Stimulated activated CD4-positive, alpha-beta T cell treated with anti-CD3 and anti-CD28 coated beads, Interleukin-4, amount 100 ng/mL, for 48 hours (primary cell): ENCODE measurements around the gene PPP1R12C.
"Not testable (repeated sequence)": the region's sequence is repeated elsewhere in the genome, so short reads cannot be mapped to it uniquely, and the experiment has no call there.

Experiments
- DNase-seq, 2 donors: peaks; one replicate each; pipeline ENCODE4 v3.0.0-alpha.2; 2020; ENCODE audit warnings: low read depth in 2 of 2

PPP1R12C gene

DNA sequence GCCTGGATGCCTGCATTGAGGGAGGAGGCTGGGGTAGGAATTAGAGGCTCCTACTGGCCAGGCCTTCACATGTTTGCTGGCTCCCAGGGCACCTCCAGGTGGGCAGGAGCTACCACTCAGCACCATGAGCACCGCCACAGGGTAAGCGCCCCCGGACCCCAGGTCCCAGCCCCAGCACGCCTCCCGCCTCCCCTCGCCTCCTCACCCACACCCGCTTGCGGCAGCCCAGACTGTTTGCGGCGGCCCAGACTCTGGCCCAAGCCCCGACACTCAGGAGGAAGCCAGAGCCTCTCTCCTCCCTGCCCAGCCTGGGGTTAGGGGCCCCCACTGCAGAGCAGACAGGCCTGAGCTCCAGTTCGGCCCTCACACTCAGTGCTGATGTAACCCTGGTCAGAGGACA, 41.1 kb downstream of the PPP1R12C start:
- no peak for DNase-seq

DNA sequence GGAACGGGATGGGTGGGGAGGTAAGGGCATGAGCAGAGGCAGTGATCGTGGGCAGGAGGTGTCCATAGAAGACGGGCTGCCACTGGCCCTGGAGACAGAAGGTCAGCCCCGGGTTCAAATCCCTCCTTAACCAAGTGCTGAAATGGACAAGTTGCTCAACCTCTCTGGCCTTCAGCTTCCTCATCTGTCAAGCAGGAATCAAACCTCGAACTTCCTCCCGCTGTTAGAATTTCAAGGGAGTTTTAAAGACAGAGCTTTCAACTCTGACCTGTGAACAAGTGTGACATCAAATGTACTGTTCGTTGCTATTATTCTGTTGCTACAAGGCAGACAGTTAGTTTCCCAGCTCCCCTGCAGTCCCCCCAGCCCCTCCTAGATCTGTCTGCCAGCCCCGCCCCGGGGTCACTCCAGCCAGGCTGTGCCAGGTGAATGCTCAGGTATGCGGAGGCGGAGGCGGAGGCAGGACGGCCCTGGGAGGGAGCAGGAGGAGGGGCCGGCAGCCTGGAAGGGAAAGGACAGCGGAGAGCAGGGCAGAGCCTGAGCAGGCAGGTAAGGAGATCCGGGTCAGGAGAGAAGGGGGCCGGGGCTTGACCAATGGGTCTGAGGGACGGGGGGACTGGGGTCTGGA, 42.0 kb downstream of the PPP1R12C start, which contains the start of gene EPS8L1:
Gene EPS8L1 (plus strand): TSS at position 499 of the 628 bp plus-strand sequence. CDS start 576 bp downstream, outside the sequence.
- no peak for DNase-seq

DNA sequence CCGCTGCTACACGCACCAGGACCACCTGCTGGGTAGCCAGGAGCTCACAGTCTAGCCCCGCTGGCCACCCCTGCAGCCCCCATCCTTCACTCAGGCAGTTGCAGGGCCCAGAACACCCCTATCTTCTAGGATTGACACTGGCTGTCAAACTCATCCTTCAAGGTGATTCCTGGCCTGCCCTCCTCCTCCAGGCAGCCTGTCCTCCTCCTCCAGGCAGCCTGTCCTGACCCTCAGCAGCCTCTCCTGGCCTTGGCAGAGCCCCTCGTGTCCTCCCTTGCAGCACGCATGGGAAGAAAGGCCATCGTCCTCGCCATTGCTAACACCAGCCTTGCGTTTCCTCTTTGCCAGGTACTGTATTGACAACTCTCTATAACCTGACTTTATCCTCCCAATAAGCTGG, 45.5 kb downstream of the PPP1R12C start:
- DNase-seq, result no peak

DNA sequence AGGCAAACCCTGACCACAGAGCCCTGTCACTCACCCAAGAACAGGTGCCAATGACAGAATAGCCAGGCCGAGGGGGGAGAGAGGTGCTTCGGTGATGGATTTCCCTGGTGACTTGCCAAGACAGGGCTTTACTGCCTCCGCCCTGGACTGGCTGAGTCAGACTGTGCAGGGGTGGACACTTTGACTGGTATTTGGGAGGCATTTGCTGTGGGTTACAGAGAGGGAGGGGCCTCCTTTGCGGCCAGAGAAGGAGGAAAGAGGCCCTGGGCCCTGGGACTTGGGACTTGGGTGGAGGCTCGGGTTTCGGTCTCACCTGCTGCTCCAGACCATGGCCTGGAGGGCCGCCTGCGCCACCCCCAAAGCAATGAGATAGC, 46.3 kb downstream of the PPP1R12C start:
- DNase-seq, result no peak

DNA sequence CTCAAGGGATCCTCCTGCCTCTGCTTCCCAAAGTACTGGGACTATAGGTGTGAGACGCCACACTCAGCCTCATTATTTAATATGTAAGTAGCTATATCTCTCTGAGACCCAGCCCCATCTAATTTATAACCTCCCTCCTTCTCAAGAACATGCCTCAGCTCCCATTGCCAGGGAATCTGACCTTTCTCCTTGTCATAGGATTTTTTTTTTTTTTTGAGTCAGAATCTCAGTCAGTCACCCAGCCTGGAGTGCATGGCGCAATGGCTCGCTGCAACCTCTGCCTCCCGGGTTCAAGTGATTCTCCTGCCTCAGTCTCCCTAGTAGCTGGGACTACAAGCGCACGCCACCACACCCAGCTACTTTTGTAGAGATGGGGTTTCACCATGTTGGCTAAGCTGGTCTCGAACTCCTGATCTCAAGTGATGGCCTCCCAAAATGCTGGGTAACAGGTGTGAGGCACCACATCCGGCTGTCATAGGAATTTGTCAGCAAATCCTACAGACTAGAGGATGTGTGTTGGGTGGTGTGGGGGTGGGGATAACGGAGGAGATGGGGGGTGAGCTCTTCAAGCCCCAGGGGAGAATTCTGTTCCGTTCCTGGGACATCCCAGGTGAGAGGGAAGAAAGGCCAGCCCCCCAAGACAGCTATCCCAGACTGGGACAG, 46.8 kb downstream of the PPP1R12C start:
- DNase-seq, result no peak

DNA sequence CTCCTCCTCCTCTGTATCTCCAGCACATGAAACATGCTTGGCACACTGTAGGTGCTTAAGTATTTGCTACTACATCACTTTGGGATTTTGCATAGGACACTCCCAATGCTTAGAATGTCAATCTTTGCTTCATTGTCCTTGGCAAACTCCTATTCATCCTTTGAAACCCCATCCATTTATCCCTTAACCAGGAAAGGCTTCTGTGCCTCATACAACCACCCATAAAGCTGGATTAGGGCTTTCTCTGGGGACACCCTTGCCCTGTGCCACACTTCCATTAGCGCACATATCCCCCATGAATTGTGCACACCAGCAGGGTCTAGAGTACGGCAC, 47.6 kb downstream of the PPP1R12C start:
- DNase-seq, result no peak

DNA sequence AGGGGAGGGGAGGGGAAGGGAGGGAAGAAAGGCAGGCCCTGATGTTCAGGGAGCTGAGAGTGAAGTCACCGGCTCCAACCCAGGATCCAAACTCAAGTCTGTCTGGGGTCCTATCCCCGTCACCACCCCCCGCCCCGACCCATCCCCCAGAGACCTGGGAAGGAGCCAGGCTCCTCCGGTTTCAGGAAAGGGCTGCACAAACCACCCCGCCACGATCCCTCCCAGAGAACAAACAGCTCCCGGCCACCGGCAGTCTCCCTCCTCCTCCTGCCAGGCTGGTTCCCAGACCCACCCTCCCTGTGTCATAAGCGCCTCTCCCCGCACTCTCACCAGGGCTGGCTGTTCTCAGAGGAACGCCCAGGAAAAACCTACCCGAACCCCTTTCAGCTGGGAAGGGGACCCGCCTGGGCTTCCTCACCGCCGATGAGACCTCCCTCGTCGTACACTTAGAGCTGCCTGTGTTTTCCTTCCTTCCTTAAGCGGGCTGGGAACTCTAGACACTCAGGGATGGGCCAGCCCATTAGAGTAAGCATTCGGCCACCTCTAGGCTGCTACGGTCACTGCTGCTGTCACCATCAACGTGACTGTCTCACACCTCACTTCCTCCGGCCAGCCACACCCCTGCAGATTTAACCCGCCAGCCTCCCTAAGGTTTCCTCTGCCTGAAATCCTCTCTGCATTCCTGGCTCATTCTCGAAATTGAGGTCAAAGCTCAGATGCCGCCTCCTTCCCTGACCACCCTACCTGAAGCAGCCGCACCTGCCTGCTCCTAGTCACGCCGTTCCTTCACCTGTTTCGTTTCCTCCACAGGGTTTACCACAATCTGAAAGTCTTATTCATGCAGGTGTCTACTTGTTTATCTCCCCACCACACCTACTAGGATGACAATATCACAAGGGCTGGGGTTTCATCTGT, 48.2 kb downstream of the PPP1R12C start:
- no peak for DNase-seq

DNA sequence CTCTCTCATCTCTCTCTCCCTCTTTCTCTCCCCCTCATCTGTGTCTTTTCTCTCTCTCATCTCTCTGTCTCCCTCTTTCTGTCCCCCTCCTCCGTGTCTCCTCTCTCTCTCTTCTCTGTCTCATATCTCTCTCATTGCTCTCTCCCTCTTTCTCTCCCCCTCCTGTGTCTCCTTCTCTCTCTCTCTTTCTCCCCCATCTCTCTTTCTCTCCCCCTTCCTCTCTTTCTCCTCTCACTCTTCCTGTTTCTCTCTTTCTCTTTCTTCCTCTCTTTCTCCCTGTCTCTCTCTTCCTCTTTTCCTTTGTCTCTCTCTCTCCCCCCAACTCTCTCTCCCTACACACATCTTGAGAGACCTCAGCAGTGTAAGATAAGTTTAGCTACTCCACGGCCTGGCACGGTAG, 49.6 kb downstream of the PPP1R12C start:
- no peak for DNase-seq

DNA sequence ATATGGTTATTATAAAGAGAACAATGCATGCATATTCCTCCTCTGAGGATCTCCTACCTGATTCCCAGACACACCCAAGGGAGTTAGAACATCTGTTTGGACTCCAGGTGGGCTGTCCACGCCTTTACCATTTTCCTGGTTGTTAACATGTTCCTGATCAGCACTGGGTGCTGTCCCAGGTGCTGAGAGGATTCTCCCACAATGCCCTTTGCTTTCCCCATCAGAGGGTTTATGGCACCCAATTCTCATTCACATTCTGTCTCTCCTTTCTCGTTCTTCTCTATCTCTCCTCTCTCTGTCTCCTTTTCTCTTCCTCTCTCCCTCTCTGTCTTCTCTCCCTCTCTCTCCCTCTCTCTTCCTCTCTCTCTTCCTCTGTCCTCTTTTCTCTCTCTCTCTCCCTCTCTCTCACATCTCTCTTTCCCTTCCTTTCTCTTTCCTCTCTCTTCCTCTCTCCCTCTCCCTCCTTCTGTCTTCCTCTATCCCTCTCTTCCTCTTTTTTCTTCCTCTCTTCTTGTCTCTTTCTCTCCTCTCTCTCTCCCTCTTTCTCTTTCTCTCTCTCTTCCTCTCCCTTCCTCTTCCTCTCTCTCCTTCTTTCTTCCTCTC, 51.2 kb downstream of the PPP1R12C start:
- DNase-seq, result no peak

DNA sequence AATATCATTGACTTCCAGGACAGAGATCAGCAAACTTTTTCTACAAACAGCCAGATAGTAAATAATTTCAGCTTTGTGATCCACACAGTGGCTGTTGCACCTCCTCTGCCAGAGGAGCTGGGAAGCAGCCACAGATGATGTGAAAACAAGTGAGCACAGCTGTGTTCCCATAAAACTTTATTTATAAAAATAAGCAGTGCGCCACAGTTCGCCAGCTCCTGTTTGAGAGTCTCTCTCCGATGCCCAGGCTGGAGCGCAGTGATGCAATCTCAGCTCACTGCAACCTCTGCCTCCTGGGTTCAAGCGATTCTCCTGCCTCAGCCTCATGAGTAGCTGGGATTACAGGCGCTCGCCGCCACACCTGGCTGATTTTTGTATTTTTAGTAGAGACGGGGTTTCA, 51.9 kb downstream of the PPP1R12C start:
- DNase-seq, result not testable (repeated sequence)

DNA sequence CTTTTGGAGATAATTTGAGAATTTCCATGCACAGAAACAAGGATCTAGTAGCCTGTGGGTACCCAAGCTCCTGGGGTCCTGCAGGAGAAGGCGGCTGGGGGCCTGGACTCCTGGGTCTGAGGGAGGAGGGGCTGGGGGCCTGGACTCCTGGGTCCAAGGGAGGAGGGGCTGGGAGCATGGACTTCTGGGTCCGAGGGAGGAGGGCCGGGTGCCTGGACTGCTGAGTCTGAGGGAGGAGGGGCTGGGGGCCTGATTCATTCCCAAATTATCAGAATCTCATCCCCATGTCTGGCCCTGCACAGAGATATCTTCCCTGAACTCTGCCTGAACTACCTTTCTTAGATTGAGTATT, 54.0 kb downstream of the PPP1R12C start:
- no peak for DNase-seq

DNA sequence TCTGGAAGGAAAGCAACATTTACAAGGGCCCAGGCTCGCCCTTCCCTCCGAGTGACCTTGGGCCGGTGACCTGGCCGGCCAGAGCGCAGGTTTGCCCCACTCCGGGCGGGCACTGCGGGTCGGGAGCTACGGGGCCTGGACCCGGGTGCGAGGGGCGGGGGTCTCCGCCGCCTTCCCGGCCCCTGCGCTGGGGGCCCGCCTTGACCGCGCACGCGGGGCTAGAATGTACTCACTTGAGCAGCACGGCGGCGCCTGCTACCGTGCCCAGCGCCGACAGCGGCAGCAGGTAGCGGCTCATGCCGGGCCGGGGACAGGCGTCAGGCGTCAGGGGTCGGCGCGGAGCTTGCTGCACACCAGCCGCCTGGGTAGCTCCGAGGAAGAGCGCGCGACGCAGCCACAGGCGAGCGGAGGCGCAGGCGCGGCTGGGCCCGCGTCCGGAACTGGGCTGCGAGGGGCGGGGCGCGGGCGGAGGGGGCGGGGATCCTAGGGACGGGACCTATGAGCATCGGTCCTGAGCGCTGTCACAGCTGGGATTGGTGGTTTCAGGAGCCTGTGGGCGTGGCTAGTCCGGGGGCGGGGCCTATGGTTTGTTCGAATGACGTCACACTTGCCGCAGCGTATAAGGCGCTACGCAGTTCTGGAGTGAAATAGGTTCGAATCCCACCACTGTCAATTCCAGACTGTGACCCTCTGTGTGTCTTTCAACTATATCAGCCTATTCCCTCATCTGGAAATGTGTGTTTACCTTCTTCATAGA, 54.5 kb downstream of the PPP1R12C start, which contains the start of gene RDH13:
Gene RDH13 (minus strand): TSS at position 414 of the 757 bp plus-strand sequence. CDS start 116 bp downstream, at position 298.
- peak; percentile 98 to 100 for DNase-seq

DNA sequence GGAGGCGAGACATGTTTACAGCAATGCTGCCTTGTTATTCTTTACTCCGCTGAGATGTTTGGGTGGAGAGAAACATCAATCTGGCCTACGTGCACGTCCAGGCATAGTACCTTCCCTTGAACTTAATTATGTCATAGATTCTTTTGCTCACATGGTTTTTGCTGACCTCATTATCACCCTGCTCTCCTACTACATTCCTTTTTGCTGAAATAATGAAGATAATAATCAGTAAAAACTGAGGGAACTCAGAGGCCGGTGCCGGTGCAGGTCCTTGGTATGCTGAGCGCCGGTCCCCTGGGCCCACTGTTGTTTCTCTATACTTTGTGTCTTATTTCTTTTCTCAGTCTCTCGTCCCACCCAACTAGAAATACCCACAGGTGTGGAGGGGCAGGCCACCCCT, 57.1 kb downstream of the PPP1R12C start:
- DNase-seq, result not testable (repeated sequence)

DNA sequence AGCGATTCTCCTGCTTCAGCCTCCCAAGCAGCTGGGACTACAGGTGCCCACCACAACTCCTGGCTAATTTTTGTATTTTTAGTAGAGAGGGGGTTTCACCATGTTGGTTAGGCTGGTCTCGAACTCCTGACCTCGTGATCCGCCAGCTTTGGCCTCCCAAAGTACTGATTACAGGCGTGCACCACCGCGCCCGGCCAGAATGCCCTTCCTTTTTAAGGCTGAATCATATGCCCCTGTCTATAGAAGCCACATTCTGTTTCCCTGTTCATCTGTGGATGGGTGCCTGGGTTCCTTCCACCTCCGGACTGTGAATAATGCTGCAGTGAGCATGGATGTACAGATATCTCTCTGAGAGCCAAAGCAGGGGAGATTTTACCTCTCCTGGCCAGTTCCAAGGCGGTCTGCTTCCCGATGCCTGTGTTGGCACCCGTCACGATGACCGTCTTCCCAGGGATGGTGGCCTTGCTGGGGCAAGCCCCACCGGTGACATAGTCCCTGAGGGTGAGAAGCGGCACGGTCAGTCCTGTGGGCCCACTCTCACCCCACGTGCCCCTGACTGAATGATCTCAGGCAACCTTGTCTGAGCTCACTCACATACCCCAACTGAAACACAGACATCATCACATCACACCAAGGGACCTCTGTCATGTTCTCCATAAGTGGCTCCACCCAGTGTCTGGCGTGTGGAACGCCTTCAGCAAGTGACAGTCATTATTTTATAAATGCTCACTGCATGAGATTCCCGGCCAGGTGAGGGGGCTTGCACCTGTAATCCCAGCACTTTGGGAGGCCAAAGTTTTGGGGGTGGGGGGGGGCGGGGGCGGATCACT, 58.4 kb downstream of the PPP1R12C start:
- no peak for DNase-seq

DNA sequence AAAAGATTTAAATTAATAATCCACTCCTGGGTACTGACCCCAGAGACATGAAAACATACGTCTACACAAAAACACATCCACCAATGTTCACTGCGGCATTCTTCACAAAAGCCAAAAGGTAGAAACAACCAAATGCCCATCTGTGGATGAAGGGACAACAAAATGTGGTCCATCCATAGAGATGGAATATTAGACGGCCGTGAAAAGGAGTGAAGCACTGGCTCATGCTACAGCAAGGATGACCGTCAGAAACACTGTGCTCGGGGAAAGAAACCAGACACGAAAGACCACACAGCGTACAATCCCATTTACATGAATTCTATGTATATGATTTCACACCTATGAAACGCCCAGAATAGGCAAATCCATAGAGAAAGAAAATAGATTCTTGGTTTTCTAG, 60.6 kb downstream of the PPP1R12C start:
- DNase-seq, result no peak

DNA sequence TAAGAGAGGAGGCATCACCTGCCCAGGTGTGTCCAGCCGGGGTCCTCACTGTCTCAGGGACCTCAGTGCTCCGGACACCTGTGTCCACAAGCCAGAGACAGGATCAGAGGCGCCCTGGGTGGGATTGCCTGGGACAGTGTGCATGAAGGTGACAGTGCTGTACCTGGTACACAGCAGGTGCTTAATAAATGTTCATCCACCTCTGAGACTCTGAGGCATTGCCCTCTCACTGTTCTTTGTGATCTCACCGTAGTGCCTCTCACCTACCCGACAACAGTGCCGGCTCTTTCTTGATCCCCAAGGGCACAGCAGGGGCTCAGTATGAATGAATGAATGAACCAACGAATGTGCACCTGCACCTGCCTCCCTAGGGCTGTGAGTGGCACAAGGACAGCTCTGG, 63.7 kb downstream of the PPP1R12C start:
- DNase-seq, result no peak

DNA sequence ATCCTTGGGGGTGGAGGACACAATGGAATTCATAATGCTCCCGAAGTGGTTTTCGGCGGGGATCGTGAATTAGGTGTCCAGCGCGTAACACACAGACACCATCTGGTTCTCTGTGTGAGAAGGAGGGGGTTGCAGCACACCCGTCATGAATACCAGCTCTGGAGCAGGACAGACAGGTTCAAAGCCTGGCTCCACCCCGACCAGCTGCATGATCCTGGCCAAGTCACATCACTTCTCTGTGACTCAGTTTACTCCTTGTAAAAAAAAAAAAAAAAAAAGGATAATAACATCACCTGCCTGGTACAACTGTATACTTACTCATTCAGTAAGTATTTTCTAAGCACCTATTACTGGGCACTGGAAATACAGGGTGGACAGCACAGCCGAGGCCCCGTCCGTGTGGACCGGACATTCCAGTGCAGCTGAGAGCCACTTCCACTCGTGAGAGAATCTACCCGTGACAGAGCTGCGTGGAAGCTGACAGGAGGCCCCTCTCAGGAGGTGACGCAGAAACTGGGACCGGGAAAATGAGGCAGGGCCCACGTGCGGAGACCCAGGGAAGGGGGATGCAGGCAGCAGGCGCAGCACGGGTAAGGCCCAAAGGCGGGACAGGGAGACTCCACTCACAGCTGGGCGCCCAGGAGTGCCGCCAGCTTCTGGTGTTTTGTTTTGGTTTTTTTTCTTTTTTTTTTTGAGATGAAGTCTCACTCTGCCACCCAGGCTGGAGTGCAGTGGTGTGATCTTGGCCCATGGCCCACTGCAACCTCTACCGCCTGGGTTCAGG, 66.5 kb downstream of the PPP1R12C start:
- no peak for DNase-seq

DNA sequence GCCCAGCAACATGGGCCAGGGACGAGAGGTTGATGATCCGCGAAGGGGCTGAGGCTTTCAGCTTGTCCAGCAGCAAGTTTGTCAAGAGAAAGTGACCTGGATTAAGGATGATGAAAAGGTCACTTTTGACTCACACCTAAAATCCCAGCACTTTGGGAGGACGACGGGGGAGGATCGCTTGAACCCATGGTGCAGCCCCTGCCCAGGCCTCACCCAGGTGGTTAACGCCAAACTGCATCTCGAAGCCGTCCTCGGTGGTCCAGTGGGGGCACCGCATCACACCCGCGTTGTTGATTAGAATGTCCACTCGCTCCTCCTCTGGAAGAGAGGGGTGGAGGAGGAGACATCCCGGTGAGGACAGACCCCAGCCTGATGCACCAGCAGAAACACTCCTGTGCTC, 69.0 kb downstream of the PPP1R12C start:
- DNase-seq, result no peak

DNA sequence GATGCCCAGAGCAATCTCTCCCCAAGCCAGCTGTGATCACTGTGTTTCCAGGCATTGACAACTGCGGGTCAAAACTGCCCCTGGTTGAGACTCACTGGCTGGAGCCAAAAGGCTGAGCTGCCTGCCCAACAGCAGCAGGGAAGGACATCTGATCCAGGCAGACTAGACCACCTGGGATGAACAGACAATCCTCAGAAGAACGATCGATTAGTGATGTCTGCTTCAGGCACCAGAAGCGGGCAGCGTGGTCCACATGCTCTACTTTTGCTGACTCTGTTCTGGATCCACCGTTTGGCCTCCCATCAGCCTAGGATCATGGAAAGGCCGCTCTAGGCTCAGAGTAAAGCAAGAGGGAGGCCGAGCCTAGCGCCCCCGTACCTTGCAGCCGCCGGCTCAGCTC, 69.5 kb downstream of the PPP1R12C start:
- DNase-seq, result no peak
